Progenitor cell of endocrine pancreas (in vitro differentiated cells): ENCODE results near the gene C20orf204. TPM values are rescaled to one million over a fixed set of nuclear protein-coding genes. Genes with fewer than 3 reads are reported as not detected.

Experiments used
- DNase-seq: peaks from one replicate; pipeline ENCODE4 v3.0.0; 2021; ENCODE audit warnings: low spot score; ENCODE audit not compliant: unreplicated experiment
- H3K27ac Mint-ChIP-seq: 2 replicates; pipeline ENCODE4 v1.8.0; 2021; ENCODE audit warnings: mild to moderate bottlenecking, moderate library complexity, mixed read lengths
- H3K27me3 Mint-ChIP-seq: 2 replicates; pipeline ENCODE4 v1.8.0; 2021; ENCODE audit warnings: mixed read lengths
- H3K36me3 Mint-ChIP-seq: 2 replicates; pipeline ENCODE4 v1.8.0; 2022; ENCODE audit warnings: mixed read lengths; ENCODE audit not compliant: insufficient read depth
- H3K4me1 Mint-ChIP-seq: 2 replicates; pipeline ENCODE4 v1.8.0; 2021; ENCODE audit warnings: low read depth, mixed read lengths
- H3K4me3 Mint-ChIP-seq: 2 replicates; pipeline ENCODE4 v1.8.0; 2021; ENCODE audit warnings: low read depth, mild to moderate bottlenecking, moderate library complexity, mixed read lengths
- H3K9me3 Mint-ChIP-seq: 2 replicates; pipeline ENCODE4 v1.8.0; 2021; ENCODE audit warnings: low read depth, mixed read lengths
- CTCF ChIP-seq: fragments of 200-600 bp; sonication (generic); IDR thresholded peaks from one replicate; pipeline ENCODE4 v1.5.0; 2021; ENCODE audit warnings: antibody characterized with exemption, mild to moderate bottlenecking; ENCODE audit not compliant: unreplicated experiment
- total RNA-seq: library from RNA; stranded (reverse); gene quantifications from 2 replicates; pipeline ENCODE4 v1.2.1, GENCODE V29; 2021

The C20orf204 gene
- total RNA-seq, 1 donor from 2014 or later, result 3.3 TPM

GRCh38 chr20:64078934-64079272 lies 42.9 kb downstream of the C20orf204 start:
- Mint-ChIP-seq H3K36me3 (no peaks in the 10 kb centered on the region), H3K27me3 (peaks cover 26% of the 10 kb centered on the region), H3K4me3 (peak overlapping the region; percentile 56), H3K9me3 (no peaks in the 10 kb centered on the region), H3K4me1 (peaks cover 6% of the 10 kb centered on the region), H3K27ac (no peak overlapping the region)
- TF ChIP-seq CTCF, result no peak
- no peak for DNase-seq

- no peak for TF ChIP-seq CTCF
- Mint-ChIP-seq H3K27ac (peak within 1 kb of the TSS; percentile 41), H3K36me3 (no peaks in the 10 kb centered on the region), H3K4me3 (peak within 1 kb of the TSS; percentile 75), H3K9me3 (no peaks in the 10 kb centered on the region), H3K4me1 (peaks cover 8% of the 10 kb centered on the region), H3K27me3 (peaks cover 30% of the 10 kb centered on the region)
- DNase-seq, result peak; percentile 51
Observed at GRCh38 chr20:64079273-64080012, 43.5 kb downstream of the C20orf204 start, which contains the start of gene RGS19. Gene RGS19 (minus strand): TSS chr20:64079518. CDS start chr20:64076886, 2,632 bp downstream.

GRCh38 chr20:64080013-64080812 lies 44.2 kb downstream of the C20orf204 start, which contains the start of gene OPRL1:
Gene OPRL1 (plus strand): TSS chr20:64080082. CDS start chr20:64092721, 12,639 bp downstream.
- Mint-ChIP-seq H3K4me3 (peak within 1 kb of the TSS; percentile 75), H3K4me1 (peaks cover 8% of the 10 kb centered on the region), H3K9me3 (no peaks in the 10 kb centered on the region), H3K36me3 (no peaks in the 10 kb centered on the region), H3K27ac (peak within 1 kb of the TSS; percentile 41), H3K27me3 (peaks cover 35% of the 10 kb centered on the region)
- no peak for TF ChIP-seq CTCF
- DNase-seq, result no peak

- H3K27me3 Mint-ChIP-seq, result peaks cover 43% of the 10 kb centered on the region
- H3K27ac Mint-ChIP-seq, result no peak overlapping the region
- no peaks in the 10 kb centered on the region for H3K9me3 Mint-ChIP-seq
- no peaks in the 10 kb centered on the region for H3K36me3 Mint-ChIP-seq
- no peak for TF ChIP-seq CTCF
- peak overlapping the region; percentile 75 for H3K4me3 Mint-ChIP-seq
- no peak for DNase-seq
- peaks cover 8% of the 10 kb centered on the region for H3K4me1 Mint-ChIP-seq
Observed at GRCh38 chr20:64080813-64081623, 45.0 kb downstream of the C20orf204 start.

GRCh38 chr20:64081624-64081964 lies 45.6 kb downstream of the C20orf204 start:
- TF ChIP-seq CTCF, result no peak
- peaks cover 8% of the 10 kb centered on the region for H3K4me1 Mint-ChIP-seq
- no peaks in the 10 kb centered on the region for H3K9me3 Mint-ChIP-seq
- peaks cover 49% of the 10 kb centered on the region for H3K27me3 Mint-ChIP-seq
- H3K4me3 Mint-ChIP-seq, result peak overlapping the region; percentile 52
- H3K36me3 Mint-ChIP-seq, result no peaks in the 10 kb centered on the region
- no peak for DNase-seq
- no peak overlapping the region for H3K27ac Mint-ChIP-seq
